SU-DHL-6 (cell line): ENCODE data around the gene CTDP1.

Experiments used
- H2AFZ ChIP-seq: fragments of 200-600 bp; sonication (generic); 2 replicates; pipeline ENCODE4 v1.6.1; 2014; ENCODE audit warnings: low read depth, mild to moderate bottlenecking, moderate library complexity, mixed read lengths, antibody characterized with exemption, low read length; ENCODE audit not compliant: severe bottlenecking
- H3F3A ChIP-seq: fragments of 200-600 bp; shearing (Covaris generic); 2 replicates; pipeline ENCODE4 v1.6.0; 2016; ENCODE audit warnings: antibody characterized with exemption, mild to moderate bottlenecking; ENCODE audit not compliant: insufficient read depth
- H3K27ac ChIP-seq: fragments of 200-600 bp; sonication (generic); 2 replicates; pipeline ENCODE4 v1.5.1; 2016; ENCODE audit warnings: low read depth, mild to moderate bottlenecking, low read length, moderate library complexity, mixed read lengths
- H3K27me3 ChIP-seq: fragments of 200-600 bp; sonication (generic), shearing (Covaris generic); 2 replicates; pipeline ENCODE4 v1.6.0; 2014; ENCODE audit warnings: mild to moderate bottlenecking, low read length
- H3K36me3 ChIP-seq: fragments of 200-600 bp; sonication (generic); 2 replicates; pipeline ENCODE4 v1.6.1; 2014; ENCODE audit warnings: mild to moderate bottlenecking, low read length, mixed read lengths
- H3K4me2 ChIP-seq: fragments of 300-600, 200-600 bp; shearing (Covaris generic), sonication (generic); 2 replicates; pipeline ENCODE4 v1.6.0; 2014; ENCODE audit warnings: low read length, low read depth, mild to moderate bottlenecking; ENCODE audit not compliant: poor library complexity, severe bottlenecking
- H3K4me3 ChIP-seq: fragments of 200-600 bp; sonication (generic); 2 replicates; pipeline ENCODE4 v1.5.1; 2014; ENCODE audit warnings: antibody characterized with exemption, low read length, mild to moderate bottlenecking, mixed read lengths; ENCODE audit not compliant: insufficient read depth, poor library complexity, severe bottlenecking
- H3K79me2 ChIP-seq: fragments of 200-600 bp; sonication (generic); 2 replicates; pipeline ENCODE4 v1.6.1; 2014; ENCODE audit warnings: mild to moderate bottlenecking, low read length, moderate library complexity; ENCODE audit not compliant: insufficient read depth
- H3K9ac ChIP-seq: fragments of 200-600 bp; sonication (generic); 2 replicates; pipeline ENCODE4 v1.7.0; 2014; ENCODE audit warnings: mild to moderate bottlenecking, low read length
- H3K9me2 ChIP-seq: fragments of 200-600 bp; sonication (generic); replicated peaks from 2 replicates; pipeline ENCODE4 v1.6.1; 2014; ENCODE audit warnings: low read length; ENCODE audit not compliant: insufficient read depth
- H3K9me3 ChIP-seq: fragments of 200-600 bp; sonication (generic); 2 replicates; pipeline ENCODE4 v1.6.1; 2014; ENCODE audit warnings: low read length, mixed read lengths; ENCODE audit not compliant: insufficient read depth
- H4K20me1 ChIP-seq: fragments of 200-600 bp; sonication (generic); 2 replicates; pipeline ENCODE4 v1.6.1; 2014; ENCODE audit warnings: low read depth, mild to moderate bottlenecking, antibody characterized with exemption, low read length, moderate library complexity, mixed read lengths
- CTCF ChIP-seq: fragments of 200-600 bp; sonication (generic); IDR thresholded peaks from one replicate; pipeline ENCODE4 v1.5.1; 2017; ENCODE audit warnings: antibody characterized with exemption, mild to moderate bottlenecking, low read length, moderate library complexity; ENCODE audit not compliant: insufficient read depth, poor library complexity, severe bottlenecking
- EZH2phosphoT487 ChIP-seq: fragments of 200-600 bp; sonication (generic), shearing (Covaris generic); conservative IDR thresholded peaks from 2 replicates; pipeline ENCODE4 v1.6.1; 2018; ENCODE audit warnings: mild to moderate bottlenecking, antibody characterized with exemption, low read length, moderate library complexity, mixed read lengths

CTDP1 gene

GRCh38 chr18:79736230-79736629 is 56.6 kb downstream of the CTDP1 start:
- no peak overlapping the region for H3K9ac ChIP-seq
- no peak overlapping the region for H3K4me2 ChIP-seq
- H3K36me3 ChIP-seq: peaks cover 10% of the 10 kb centered on the region
- H3K9me2 ChIP-seq: no peaks in the 10 kb centered on the region
- H3K4me3 ChIP-seq: no peak overlapping the region
- no peak overlapping the region for H3K27ac ChIP-seq
- no peaks in the 10 kb centered on the region for H3K27me3 ChIP-seq
- no peaks in the 10 kb centered on the region for H4K20me1 ChIP-seq
- H2AFZ ChIP-seq: no peak overlapping the region
- H3K9me3 ChIP-seq: no peaks in the 10 kb centered on the region
- TF ChIP-seq EZH2phosphoT487 (no peak), CTCF (no peak)
- H3K79me2 ChIP-seq: peaks cover 4% of the 10 kb centered on the region
- no peaks in the 10 kb centered on the region for H3F3A ChIP-seq

- no peaks in the 10 kb centered on the region for H3K9me2 ChIP-seq
- no peaks in the 10 kb centered on the region for H3F3A ChIP-seq
- H3K9me3 ChIP-seq: no peaks in the 10 kb centered on the region
- H3K36me3 ChIP-seq: peaks cover 4% of the 10 kb centered on the region
- no peaks in the 10 kb centered on the region for H3K27me3 ChIP-seq
- peaks cover 4% of the 10 kb centered on the region for H3K79me2 ChIP-seq
- H4K20me1 ChIP-seq: no peaks in the 10 kb centered on the region
- H2AFZ ChIP-seq: no peak overlapping the region
- no peak for TF ChIP-seq CTCF
- no peak for TF ChIP-seq EZH2phosphoT487
- H3K27ac ChIP-seq: no peak overlapping the region
- H3K4me3 ChIP-seq: no peak overlapping the region
- H3K9ac ChIP-seq: no peak overlapping the region
- H3K4me2 ChIP-seq: no peak overlapping the region
Observed at GRCh38 chr18:79736846-79737245, 57.2 kb downstream of the CTDP1 start.

- no peak overlapping the region for H3K9ac ChIP-seq
- no peaks in the 10 kb centered on the region for H3K9me2 ChIP-seq
- H4K20me1 ChIP-seq: no peaks in the 10 kb centered on the region
- H3K27me3 ChIP-seq: no peaks in the 10 kb centered on the region
- H3K4me3 ChIP-seq: no peak overlapping the region
- H3K27ac ChIP-seq: no peak overlapping the region
- H3K9me3 ChIP-seq: no peaks in the 10 kb centered on the region
- TF ChIP-seq EZH2phosphoT487 (no peak), CTCF (no peak)
- H2AFZ ChIP-seq: no peak overlapping the region
- H3F3A ChIP-seq: no peaks in the 10 kb centered on the region
- no peak overlapping the region for H3K4me2 ChIP-seq
- no peaks in the 10 kb centered on the region for H3K36me3 ChIP-seq
- H3K79me2 ChIP-seq: peaks cover 4% of the 10 kb centered on the region
Observed at GRCh38 chr18:79737426-79737825, 57.8 kb downstream of the CTDP1 start.

GRCh38 chr18:79738041-79738461 is 58.4 kb downstream of the CTDP1 start:
- H3K27ac ChIP-seq: no peak overlapping the region
- peaks cover 4% of the 10 kb centered on the region for H3K79me2 ChIP-seq
- no peak overlapping the region for H2AFZ ChIP-seq
- no peak overlapping the region for H3K9ac ChIP-seq
- no peaks in the 10 kb centered on the region for H3F3A ChIP-seq
- H3K4me2 ChIP-seq: no peak overlapping the region
- TF ChIP-seq CTCF (no peak), EZH2phosphoT487 (no peak)
- H3K9me3 ChIP-seq: no peaks in the 10 kb centered on the region
- no peaks in the 10 kb centered on the region for H3K27me3 ChIP-seq
- H3K9me2 ChIP-seq: no peaks in the 10 kb centered on the region
- no peak overlapping the region for H3K4me3 ChIP-seq
- no peaks in the 10 kb centered on the region for H4K20me1 ChIP-seq
- H3K36me3 ChIP-seq: no peaks in the 10 kb centered on the region
